GM10248 (cell line): ENCODE results near the gene DISC1.
"Not testable (repeated sequence)": the region's sequence is repeated elsewhere in the genome, so short reads cannot be mapped to it uniquely, and the experiment has no call there.

ENCODE experiments used
- CTCF ChIA-PET: fragments of 300-600 bp; sonication (Branson Sonifier 250); formaldehyde crosslinking; extraction: SDS; loops from one replicate; lab custom pipeline; 2021; ENCODE audit warnings: antibody characterized with exemption; lab: Yijun Ruan, JAX
- POLR2A ChIA-PET: fragments of 350-650 bp; sonication (Branson Sonifier 250); formaldehyde crosslinking; extraction: SDS; loops from one replicate; lab custom pipeline; 2020; ENCODE audit warnings: antibody characterized with exemption; lab: Yijun Ruan, JAX
- DNase-seq: peaks from one replicate; pipeline ENCODE4 v3.0.0; 2012; ENCODE audit errors: extremely low spot score
- CTCF ChIP-seq: IDR thresholded peaks from 2 replicates; pipeline ENCODE4 v1.5.1; 2012; ENCODE audit warnings: mild to moderate bottlenecking, low read depth; ENCODE audit errors: extremely low read depth, missing control alignments, control extremely low read depth

The DISC1 gene

GRCh38 chr1:231966983-231967382 lies 340.4 kb downstream of the DISC1 start:
- ChIA-PET POLR2A (no interaction called here), CTCF (no interaction called here)
- no peak for DNase-seq
- no peak for TF ChIP-seq CTCF

GRCh38 chr1:231969076-231969475 lies 342.5 kb downstream of the DISC1 start:
- DNase-seq: no peak
- no peak for TF ChIP-seq CTCF
- POLR2A ChIA-PET: no interaction called here

GRCh38 chr1:231969761-231970160 lies 343.2 kb downstream of the DISC1 start:
- POLR2A ChIA-PET, CTCF ChIA-PET, DNase-seq: not testable (repeated sequence)

More at GRCh38 chr1:231969076-231969475, 342.5 kb downstream of the DISC1 start:
- CTCF ChIA-PET: interaction anchor here (0.7 kb wide), 1 partner anchor 11 kb away, joined by 3 read pairs; no protein-coding TSS in a partner anchor

DNA sequence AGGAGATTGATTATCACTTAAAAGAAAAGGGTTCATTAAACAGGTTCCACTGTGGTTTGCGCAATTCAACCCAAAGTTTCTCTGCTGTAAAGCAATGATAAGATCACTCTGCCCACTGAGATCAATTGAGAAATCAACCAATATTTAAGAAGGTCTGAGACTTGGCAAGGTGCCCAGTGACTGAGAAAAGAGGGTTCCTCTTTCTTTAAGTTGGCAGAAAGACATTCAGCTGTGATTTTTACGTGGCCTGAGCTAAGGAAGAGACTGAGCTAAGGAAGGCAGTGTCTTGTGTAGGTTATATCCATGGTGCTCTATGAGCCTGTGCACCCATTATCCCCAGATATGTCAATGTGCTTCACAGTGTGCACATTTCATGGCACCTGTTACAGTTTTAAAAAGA lies 344.1 kb downstream of the DISC1 start:
- ChIA-PET CTCF (interaction anchor here (1.0 to 2.4 kb wide), 3 partner anchors 8 to 10 kb away, joined by 3 to 8 read pairs (median 3); no protein-coding TSS in a partner anchor), POLR2A (no interaction called here)
- TF ChIP-seq CTCF: no peak
- DNase-seq: no peak

DNA sequence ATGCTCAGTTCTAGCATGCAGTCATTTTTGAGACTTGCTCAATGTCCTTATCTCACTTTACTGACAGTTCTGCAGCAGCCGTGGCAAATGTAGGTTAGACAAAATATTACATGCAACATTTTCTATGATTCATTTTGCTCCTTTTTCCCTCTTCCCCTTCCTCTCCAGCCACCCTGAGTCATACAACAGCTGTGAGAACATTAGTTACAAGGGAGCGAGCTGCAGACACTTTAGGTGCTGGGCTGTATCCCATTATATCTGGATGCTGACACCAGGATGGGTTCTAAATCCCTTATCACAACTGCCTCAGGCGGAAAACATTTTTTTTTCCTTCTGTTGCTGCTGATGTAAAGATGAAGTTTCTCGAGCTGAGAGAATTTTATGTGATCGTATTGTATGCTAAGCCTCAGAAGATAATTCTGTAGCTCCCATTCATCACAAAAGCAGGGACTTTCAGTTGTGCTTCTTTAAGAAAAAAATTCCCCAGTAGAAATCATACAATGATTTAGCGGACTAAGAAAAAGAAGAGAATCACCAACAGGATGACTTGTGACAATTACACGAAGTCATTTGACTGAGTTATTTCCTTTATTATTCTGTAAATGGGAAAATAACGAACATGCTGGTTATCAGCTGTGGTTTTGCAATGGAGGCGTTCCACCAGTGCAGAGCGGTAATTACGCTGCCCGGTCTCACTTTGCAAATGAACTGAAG lies 345.0 kb downstream of the DISC1 start:
- TF ChIP-seq CTCF: no peak
- DNase-seq: no peak
- CTCF ChIA-PET: interaction anchor here (1.0 to 2.4 kb wide), 3 partner anchors 9 to 11 kb away, joined by 3 to 8 read pairs (median 3); no protein-coding TSS in a partner anchor
- POLR2A ChIA-PET: no interaction called here

GRCh38 chr1:231972111-231972445 lies 345.5 kb downstream of the DISC1 start:
- ChIA-PET CTCF (interaction anchor here (2.4 kb wide), 1 partner anchor 12 kb away, joined by 8 read pairs; no protein-coding TSS in a partner anchor), POLR2A (no interaction called here)
- no peak for TF ChIP-seq CTCF
- no peak for DNase-seq

GRCh38 chr1:231973830-231974229 lies 347.2 kb downstream of the DISC1 start:
- TF ChIP-seq CTCF: no peak
- DNase-seq: no peak
- ChIA-PET POLR2A (no interaction called here), CTCF (no interaction called here)
